ENCODE data around the gene GNG12.

The GNG12 gene

GRCh38 chr1:67723620-67724019 lies 109.6 kb downstream of the GNG12 start:
- TF ChIP-seq CTCF (IDR thresholded peaks at IDR 0.05), result no peak
- Histone ChIP-seq H3K27ac (peak overlapping the region in 1 of 2 donors; percentile 60), H3K4me3 (no peak overlapping the region)
- DNase-seq (ENCODE audit: low spot score), result no peak

- TF ChIP-seq CTCF (IDR thresholded peaks at IDR 0.05), result no peak
- peak overlapping the region in 1 of 2 donors; percentile 60 for H3K27ac ChIP-seq
- no peak for DNase-seq (ENCODE audit: low spot score)
- H3K4me3 ChIP-seq, result no peak overlapping the region
Measured at GRCh38 chr1:67723126-67723525, 110.1 kb downstream of the GNG12 start.

- H3K4me3 ChIP-seq, result no peak overlapping the region
- no peak for DNase-seq (ENCODE audit: low spot score)
- H3K27ac ChIP-seq, result peak overlapping the region; percentile 24 to 66
- TF ChIP-seq CTCF (IDR thresholded peaks at IDR 0.05), result no peak
Measured at GRCh38 chr1:67722292-67722944, 110.8 kb downstream of the GNG12 start.

- peak overlapping the region; percentile 24 to 66 for H3K27ac ChIP-seq
- no peak for TF ChIP-seq CTCF (IDR thresholded peaks at IDR 0.05)
- no peak for DNase-seq (ENCODE audit: low spot score)
- no peak overlapping the region for H3K4me3 ChIP-seq
Measured at GRCh38 chr1:67721650-67722291, 111.5 kb downstream of the GNG12 start.

- no peak overlapping the region for H3K4me3 ChIP-seq
- DNase-seq (ENCODE audit: low spot score), result no peak
- peak overlapping the region in 1 of 2 donors; percentile 24 for H3K27ac ChIP-seq
- no peak for TF ChIP-seq CTCF (IDR thresholded peaks at IDR 0.05)
Measured at GRCh38 chr1:67721112-67721511, 112.2 kb downstream of the GNG12 start.

- no peak overlapping the region for H3K4me3 ChIP-seq
- no peak for DNase-seq (ENCODE audit: low spot score)
- no peak overlapping the region for H3K27ac ChIP-seq
- TF ChIP-seq CTCF (IDR thresholded peaks at IDR 0.05), result no peak
Measured at GRCh38 chr1:67719329-67720196, 113.7 kb downstream of the GNG12 start.
